Ovary (tissue), 9 donors: ENCODE measurements around the gene KMT2E. TPM values are rescaled to one million over a fixed set of nuclear protein-coding genes. Genes with fewer than 3 reads are reported as not detected.
"Not testable (repeated sequence)": the region's sequence is repeated elsewhere in the genome, so short reads cannot be mapped to it uniquely, and the experiment has no call there.

Experiments used
- DNase-seq, 5 donors: peaks; one replicate each; pipeline ENCODE4 v3.0.0-alpha.2; 2019 to 2020
- H3K27ac ChIP-seq, 2 donors: fragments of 200-600 bp; one replicate each; pipeline versions ENCODE4 v1.5.1 to v1.8.0; 2019 to 2022
- H3K27me3 ChIP-seq: fragments of 200-600 bp; one replicate; pipeline ENCODE4 v1.8.0; 2022
- H3K36me3 ChIP-seq: fragments of 200-600 bp; sonication (generic); one replicate; pipeline ENCODE4 v1.5.1; 2019
- H3K4me1 ChIP-seq: one replicate; pipeline ENCODE4 v1.8.1; 2013; ENCODE audit warnings: mild to moderate bottlenecking, moderate library complexity; ENCODE audit not compliant: insufficient read depth
- H3K4me3 ChIP-seq: fragments of 200-600 bp; sonication (generic); one replicate; pipeline ENCODE4 v1.5.1; 2017
- H3K9me3 ChIP-seq, 2 donors: fragments of 200-600 bp in 1 of 2; sonication (generic) in 1 of 2; one replicate each; pipeline versions ENCODE4 v1.5.1 to v1.8.1; 2013 to 2019; ENCODE audit warnings: mild to moderate bottlenecking in 1 of 2, moderate library complexity in 1 of 2
- EP300 ChIP-seq: sonication (generic); formaldehyde crosslinking; IDR thresholded peaks from one replicate; pipeline ENCODE4 v1.6.1; 2017; ENCODE audit warnings: antibody characterized with exemption
- POLR2A ChIP-seq: fragments of 450-650 bp; IDR thresholded peaks from one replicate; pipeline ENCODE4 v1.6.1; 2017; ENCODE audit warnings: antibody characterized with exemption, mild to moderate bottlenecking, moderate library complexity
- WGBS, 3 donors: extraction: QIAGEN DNeasy Blood & Tissue Kit in 1 of 3; methylation state at CpG; one replicate each; pipeline versions ENCODE4 v1.1.5 to v1.1.7; 2013 to 2017; 5-methylcytosine and 5-hydroxymethylcytosine counted together
- intact Hi-C, 4 donors: fragments of 100-400 bp; cut with DNase I; formaldehyde crosslinking; loops; one replicate each; pipeline versions ENCODE4 v1.11.0 to v1.15.1; 2022 to 2023
- polyA plus RNA-seq, 2 donors: library from polyadenylated mRNA; stranded (reverse); fragments of 200-250 nt in 1 of 2; fragments of 350-450 nt in 1 of 2; fragmentation: Illumina TruSeq in 1 of 2; extraction: RNeasy Lipid Tissue Mini Kit (QIAGEN cat#74804) in 1 of 2; gene quantifications; one replicate each; pipeline ENCODE4 v1.2.3, GENCODE V29; 2013 to 2014
- total RNA-seq, 7 donors: library from RNA; depleted of rRNA in 2 of 7; stranded (reverse); fragments of >200 nt in 2 of 7; fragmentation: NEBNext Ultra II Directional in 3 of 7; extraction: Animal tissue kit (Norgen Biotek cat#: 25700) in 3 of 7; gene quantifications; one replicate each; pipeline versions ENCODE4 v1.1.0 to v1.2.4, GENCODE V29; 2016 to 2023
- TF ChIP-seq, protein P1 (sequence below), 3 donors: fragments of 450-650 bp in 2 of 3; fragments of 200-600 bp in 1 of 3; IDR thresholded peaks; one replicate each; pipeline versions ENCODE4 v1.5.1 to v1.8.0; 2016 to 2022; ENCODE audit warnings: antibody characterized with exemption in 3 of 3, mild to moderate bottlenecking in 1 of 3
- donor health status: DM: no; HTN: no; CAD: no; lungs with moderate emphysema.
- donor health status: DM: no; HTN: no; CAD: no.
- donor health status: Bipolar disorder and iron deficiency.
- donor health status: DM: yes; HTN: yes; CAD: no.
- donor health status: DM: no; HTN: no; CAD: no.
- donor health status: DM: yes; HTN: yes; CAD: no.

The KMT2E gene
- total and polyA plus RNA-seq, 9 donors: 35.2 to 152 (median 113) TPM

DNA sequence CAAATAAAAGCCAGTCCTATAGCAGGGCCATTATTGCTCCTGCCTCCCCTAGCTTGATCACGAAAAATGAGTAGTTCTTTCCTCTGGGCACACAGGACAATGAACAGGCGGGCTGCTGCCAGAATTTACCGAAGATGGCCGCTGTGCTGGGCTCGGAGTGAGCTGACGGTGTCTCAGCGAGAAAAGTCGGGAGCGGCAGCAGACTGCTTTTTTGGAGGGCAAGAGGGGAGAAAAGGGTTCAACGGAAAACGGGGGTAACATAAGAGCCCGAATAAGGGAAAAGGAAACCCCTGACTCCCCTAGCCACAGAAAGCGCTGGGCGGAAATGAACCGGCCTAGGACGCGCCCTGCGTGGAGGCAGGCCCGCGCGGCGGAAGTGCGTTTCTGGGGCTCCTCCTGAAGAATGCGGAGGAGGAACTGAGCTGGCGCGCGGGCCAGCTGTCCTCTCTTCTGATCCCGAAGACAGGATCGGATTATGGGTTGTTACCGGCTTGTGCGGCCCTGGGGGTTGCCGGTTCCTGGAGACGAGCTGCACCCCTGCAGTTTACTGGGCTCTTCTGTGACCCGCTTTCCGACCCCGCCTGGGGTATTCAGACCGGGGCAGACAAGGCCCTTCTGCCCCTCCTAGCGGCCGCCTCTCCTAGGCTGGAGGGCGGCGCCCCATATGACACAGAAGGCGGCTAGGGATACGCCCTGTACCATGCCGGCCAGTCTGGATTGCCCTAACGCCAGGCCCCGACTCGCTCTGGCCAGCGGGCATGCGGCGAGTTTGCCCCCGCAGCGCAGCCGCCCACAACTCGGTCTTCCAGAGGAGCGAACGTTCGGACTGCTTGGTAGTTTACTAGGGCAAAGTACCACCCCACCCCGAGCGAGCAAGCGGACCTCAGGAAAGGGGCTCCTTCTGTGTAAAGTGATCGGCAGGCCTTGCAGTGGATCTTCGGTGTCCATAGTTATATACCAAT, 30.1 kb upstream of the KMT2E start:
- WGBS, 3 donors: 0 to 1% (median 0%) methylated on average over 62 of the region's 62 CpGs
- peak; percentile 85 to 92 (median 87) for DNase-seq
- Histone ChIP-seq H3K4me1 (peaks cover 10% of the 10 kb centered on the region), H3K9me3 (no peaks in the 10 kb centered on the region), H3K27ac (peak overlapping the region; percentile 96 to 97), H3K36me3 (no peaks in the 10 kb centered on the region), H3K27me3 (no peaks in the 10 kb centered on the region), H3K4me3 (peak overlapping the region; percentile 68)
- TF ChIP-seq, protein P1, sequence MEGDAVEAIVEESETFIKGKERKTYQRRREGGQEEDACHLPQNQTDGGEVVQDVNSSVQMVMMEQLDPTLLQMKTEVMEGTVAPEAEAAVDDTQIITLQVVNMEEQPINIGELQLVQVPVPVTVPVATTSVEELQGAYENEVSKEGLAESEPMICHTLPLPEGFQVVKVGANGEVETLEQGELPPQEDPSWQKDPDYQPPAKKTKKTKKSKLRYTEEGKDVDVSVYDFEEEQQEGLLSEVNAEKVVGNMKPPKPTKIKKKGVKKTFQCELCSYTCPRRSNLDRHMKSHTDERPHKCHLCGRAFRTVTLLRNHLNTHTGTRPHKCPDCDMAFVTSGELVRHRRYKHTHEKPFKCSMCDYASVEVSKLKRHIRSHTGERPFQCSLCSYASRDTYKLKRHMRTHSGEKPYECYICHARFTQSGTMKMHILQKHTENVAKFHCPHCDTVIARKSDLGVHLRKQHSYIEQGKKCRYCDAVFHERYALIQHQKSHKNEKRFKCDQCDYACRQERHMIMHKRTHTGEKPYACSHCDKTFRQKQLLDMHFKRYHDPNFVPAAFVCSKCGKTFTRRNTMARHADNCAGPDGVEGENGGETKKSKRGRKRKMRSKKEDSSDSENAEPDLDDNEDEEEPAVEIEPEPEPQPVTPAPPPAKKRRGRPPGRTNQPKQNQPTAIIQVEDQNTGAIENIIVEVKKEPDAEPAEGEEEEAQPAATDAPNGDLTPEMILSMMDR (IDR thresholded peaks at IDR 0.05): peak in 2 of 3 donors; percentile 68 to 75
- peak; percentile 64 for TF ChIP-seq POLR2A
- peak; percentile 25 for TF ChIP-seq EP300
- intact Hi-C loops: loop anchor here in 2 of 4 donors (2.0 to 10.0 kb wide), 2 partner anchors 29 to 121 kb away; no protein-coding TSS in a partner anchor

DNA sequence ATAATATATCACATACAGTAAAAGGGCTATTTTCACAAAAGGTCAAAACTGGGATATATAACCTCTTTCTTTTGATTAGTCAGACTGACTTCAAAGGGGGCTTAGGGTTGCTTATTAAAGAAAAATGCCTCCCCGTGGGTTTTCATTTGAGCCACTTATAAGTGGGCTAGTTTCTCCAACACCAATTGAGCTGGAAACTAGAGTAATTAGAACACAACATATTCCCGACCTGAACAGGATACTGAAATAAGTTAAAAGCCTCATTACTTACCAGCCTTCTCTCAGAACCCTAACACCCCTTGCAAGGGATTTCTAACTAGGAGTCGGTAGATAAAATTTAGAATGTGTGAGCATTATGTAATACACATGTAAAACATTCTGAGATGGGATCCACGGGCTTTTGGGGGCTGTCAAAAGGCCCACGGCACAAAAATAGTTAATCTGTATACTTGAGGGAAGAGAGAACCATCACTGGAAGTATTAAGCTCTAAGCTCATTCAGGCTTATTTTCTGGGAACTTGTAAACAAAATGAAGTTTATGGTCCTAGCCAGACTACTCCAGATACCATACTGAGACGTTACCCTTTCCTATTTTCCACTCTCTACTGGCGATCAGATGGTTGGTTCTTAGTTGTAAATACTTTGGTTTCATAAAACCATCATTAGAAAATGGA, 29.3 kb upstream of the KMT2E start:
- no peak for DNase-seq

DNA sequence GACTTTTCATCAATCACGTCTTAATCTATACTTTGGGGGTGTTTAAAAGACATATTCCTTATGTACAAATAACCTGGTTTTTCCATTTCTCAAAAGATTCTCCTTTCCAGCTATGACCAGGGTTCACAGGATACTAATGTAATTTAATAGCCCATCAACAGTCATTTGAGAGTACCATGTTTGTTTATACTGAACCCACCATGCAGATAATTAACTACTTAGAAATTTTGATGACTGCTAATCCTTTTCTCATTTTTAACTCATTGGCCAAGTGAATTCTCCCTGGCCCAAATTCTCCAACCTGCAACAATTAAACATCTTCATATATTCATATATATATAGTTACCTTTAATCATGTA, 28.8 kb upstream of the KMT2E start:
- Histone ChIP-seq H3K36me3 (no peaks in the 10 kb centered on the region), H3K9me3 (no peaks in the 10 kb centered on the region), H3K4me1 (peaks cover 8% of the 10 kb centered on the region), H3K27me3 (no peaks in the 10 kb centered on the region), H3K27ac (peak overlapping the region in 1 of 2 donors; percentile 96), H3K4me3 (no peak overlapping the region)
- TF ChIP-seq EP300: no peak
- TF ChIP-seq, protein P1 (IDR thresholded peaks at IDR 0.05): no peak
- TF ChIP-seq POLR2A: no peak
- DNase-seq: no peak
- 26 to 38% (median 35%) methylated on average over 1 of the region's 1 CpG for WGBS, 3 donors
- intact Hi-C loops: loop anchor here in 2 of 4 donors (10.0 kb wide), 1 partner anchor 120 kb away; no protein-coding TSS in a partner anchor

More for the DNA sequence above, 29.3 kb upstream of the KMT2E start:
- 16 to 28% (median 20%) methylated on average over 7 of the region's 7 CpGs for WGBS, 3 donors
- peak overlapping the region; percentile 68 for H3K4me3 ChIP-seq
- no peaks in the 10 kb centered on the region for H3K36me3 ChIP-seq
- intact Hi-C loops: loop anchor here in 2 of 4 donors (10.0 kb wide), 1 partner anchor 120 kb away; no protein-coding TSS in a partner anchor
- peak overlapping the region; percentile 96 to 97 for H3K27ac ChIP-seq
- H3K4me1 ChIP-seq: peaks cover 8% of the 10 kb centered on the region
- H3K27me3 ChIP-seq: no peaks in the 10 kb centered on the region
- H3K9me3 ChIP-seq: no peaks in the 10 kb centered on the region
- TF ChIP-seq, protein P1 (IDR thresholded peaks at IDR 0.05): no peak
- TF ChIP-seq EP300 (no peak), POLR2A (no peak)

DNA sequence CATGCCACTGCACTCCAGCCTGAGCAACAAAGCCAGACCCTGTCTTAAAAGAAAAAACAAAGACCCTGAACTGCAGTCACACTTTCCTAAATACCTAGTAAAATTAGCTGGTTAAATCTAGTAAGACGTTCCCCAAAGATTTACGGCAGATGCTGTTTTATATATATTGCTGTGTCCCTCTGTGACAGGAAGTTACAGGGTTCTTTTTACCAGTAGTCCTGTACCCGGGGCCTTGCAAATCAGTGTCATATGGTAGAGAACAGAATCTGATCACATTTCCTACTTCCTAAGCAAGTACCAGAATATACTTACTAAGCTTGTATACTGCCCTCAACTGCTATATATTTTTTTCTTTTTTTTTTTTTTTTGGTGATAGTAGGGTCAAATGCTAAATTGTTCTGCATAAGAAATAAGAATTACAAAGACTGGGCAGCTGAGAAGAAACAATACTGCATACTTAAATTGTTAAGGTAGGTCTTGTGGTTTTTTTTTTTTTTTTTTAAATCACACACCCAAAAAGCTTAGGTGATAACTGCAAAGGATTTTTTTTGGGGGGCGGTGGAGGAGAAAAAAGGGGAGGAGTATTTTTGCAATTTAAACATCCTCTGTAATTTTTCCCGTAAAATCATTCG, 27.3 kb upstream of the KMT2E start:
- Histone ChIP-seq H3K4me3 (no peak overlapping the region), H3K36me3 (no peaks in the 10 kb centered on the region), H3K4me1 (peaks cover 10% of the 10 kb centered on the region), H3K9me3 (no peaks in the 10 kb centered on the region), H3K27me3 (no peaks in the 10 kb centered on the region), H3K27ac (no peak overlapping the region)
- intact Hi-C loops: loop anchor here in 2 of 4 donors (10.0 kb wide), 1 partner anchor 118 kb away; no protein-coding TSS in a partner anchor
- 62 to 82% (median 80%) methylated on average over 6 of the region's 6 CpGs for WGBS, 3 donors
- TF ChIP-seq, protein P1 (IDR thresholded peaks at IDR 0.05): no peak
- TF ChIP-seq POLR2A: no peak
- no peak for TF ChIP-seq EP300
- DNase-seq: no peak

DNA sequence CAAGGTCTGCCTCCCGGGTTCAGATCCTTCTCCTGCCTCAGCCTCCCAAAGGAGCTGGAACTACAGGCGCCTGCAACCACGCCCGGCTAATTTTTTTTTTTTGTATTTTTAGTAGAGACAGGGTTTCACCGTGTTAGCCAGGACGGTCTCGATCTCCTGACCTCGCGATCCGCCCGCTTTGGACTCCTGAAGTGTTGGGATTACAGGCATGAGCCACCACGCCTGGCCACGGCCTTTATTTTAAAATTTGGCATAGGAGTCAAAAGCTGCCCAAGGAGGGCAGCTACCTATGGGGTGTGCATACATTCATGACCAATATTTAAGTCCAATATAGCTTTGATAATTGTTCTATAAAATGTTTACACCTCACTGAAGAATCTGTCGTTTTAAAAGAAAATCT, 26.6 kb upstream of the KMT2E start:
- not testable (repeated sequence) for H3K27me3 ChIP-seq, H3K4me3 ChIP-seq, H3K4me1 ChIP-seq, DNase-seq, H3K9me3 ChIP-seq, H3K27ac ChIP-seq, H3K36me3 ChIP-seq
- 87 to 89% (median 89%) methylated on average over 14 of the region's 14 CpGs for WGBS, 3 donors
- intact Hi-C loops: loop anchor here in 2 of 4 donors (10.0 kb wide), 1 partner anchor 117 kb away; no protein-coding TSS in a partner anchor
